Liver (tissue), 9 donors: ENCODE data around the gene ARHGAP8. TPM values are rescaled to one million over a fixed set of nuclear protein-coding genes. Genes with fewer than 3 reads are reported as not detected.

ENCODE experiments used
- DNase-seq: peaks from one replicate; pipeline ENCODE4 v3.0.0-alpha.2; 2017; ENCODE audit warnings: low spot score
- H3K27ac ChIP-seq, 2 donors: one replicate each; pipeline ENCODE4 v1.7.0; 2013; ENCODE audit warnings: inconsistent platforms in 2 of 2, low read length in 2 of 2, control low read depth in 1 of 2, low read depth in 1 of 2, mild to moderate bottlenecking in 1 of 2
- H3K27me3 ChIP-seq, 4 donors: one replicate each; pipeline versions ENCODE4 v1.6.1 to v1.7.0; 2013; ENCODE audit warnings: low read length in 3 of 4, inconsistent platforms in 1 of 4, mild to moderate bottlenecking in 1 of 4, moderate library complexity in 1 of 4; ENCODE audit not compliant: control insufficient read depth in 4 of 4, insufficient read depth in 4 of 4
- H3K36me3 ChIP-seq, 4 donors: one replicate each; pipeline versions ENCODE4 v1.6.1 to v1.7.0; 2013; ENCODE audit warnings: low read length in 3 of 4, mild to moderate bottlenecking in 3 of 4, low read depth in 1 of 4, moderate library complexity in 1 of 4; ENCODE audit not compliant: control insufficient read depth in 4 of 4, insufficient read depth in 3 of 4
- H3K4me1 ChIP-seq, 4 donors: one replicate each; pipeline versions ENCODE4 v1.6.1 to v1.7.0; 2013; ENCODE audit warnings: low read length in 3 of 4, mild to moderate bottlenecking in 3 of 4, moderate library complexity in 1 of 4; ENCODE audit not compliant: control insufficient read depth in 4 of 4, insufficient read depth in 4 of 4
- H3K4me3 ChIP-seq, 3 donors: one replicate each; pipeline versions ENCODE4 v1.6.1 to v1.7.0; 2013; ENCODE audit warnings: low read length in 3 of 3, control low read depth in 1 of 3, low read depth in 1 of 3, mild to moderate bottlenecking in 1 of 3
- H3K9ac ChIP-seq, 2 donors: one replicate each; pipeline ENCODE4 v1.7.0; 2013; ENCODE audit warnings: low read length in 2 of 2, mild to moderate bottlenecking in 2 of 2, moderate library complexity in 2 of 2, control low read depth in 1 of 2, low read depth in 1 of 2
- H3K9me3 ChIP-seq, 4 donors: one replicate each; pipeline versions ENCODE4 v1.6.1 to v1.7.0; 2013; ENCODE audit warnings: low read length in 3 of 4; ENCODE audit not compliant: control insufficient read depth in 4 of 4
- CTCF ChIP-seq: fragments of 150-350 bp; IDR thresholded peaks from 2 replicates; pipeline ENCODE4 v1.5.1; 2017; ENCODE audit warnings: improper control_type of control experiment, low read depth, low read length; ENCODE audit not compliant: missing input control
- EGR1 ChIP-seq, 2 donors: IDR thresholded peaks; 2 replicates each; pipeline ENCODE4 v1.6.1; 2016 to 2018; ENCODE audit warnings: antibody characterized with exemption in 2 of 2, low read depth in 2 of 2
- FOXA1 ChIP-seq: IDR thresholded peaks from 2 replicates; pipeline ENCODE4 v1.6.1; 2016; ENCODE audit warnings: antibody characterized with exemption
- FOXA2 ChIP-seq: IDR thresholded peaks from 2 replicates; pipeline ENCODE4 v1.6.1; 2016; ENCODE audit warnings: antibody characterized with exemption
- GABPA ChIP-seq, 2 donors: IDR thresholded peaks in 1 of 2; conservative IDR thresholded peaks in 1 of 2; 2 replicates each; pipeline ENCODE4 v1.6.1; 2016; ENCODE audit warnings: antibody characterized with exemption in 2 of 2, mild to moderate bottlenecking in 1 of 2, moderate library complexity in 1 of 2
- HNF4A ChIP-seq, 2 donors: conservative IDR thresholded peaks; 2 replicates each; pipeline ENCODE4 v1.6.1; 2016; ENCODE audit warnings: antibody characterized with exemption in 2 of 2, mild to moderate bottlenecking in 2 of 2
- HNF4G ChIP-seq: IDR thresholded peaks from 2 replicates; pipeline ENCODE4 v1.6.1; 2016; ENCODE audit warnings: antibody characterized with exemption
- JUND ChIP-seq, 2 donors: IDR thresholded peaks; 2 replicates each; pipeline ENCODE4 v1.6.1; 2016; ENCODE audit warnings: antibody characterized with exemption in 2 of 2
- NR2F2 ChIP-seq: IDR thresholded peaks from 2 replicates; pipeline ENCODE4 v1.6.1; 2016; ENCODE audit warnings: antibody characterized with exemption
- RAD21 ChIP-seq, 2 donors: IDR thresholded peaks; 2 replicates each; pipeline ENCODE4 v1.6.1; 2016; ENCODE audit warnings: antibody characterized with exemption in 2 of 2, mild to moderate bottlenecking in 2 of 2
- REST ChIP-seq: IDR thresholded peaks from 2 replicates; pipeline ENCODE4 v1.6.1; 2016; ENCODE audit warnings: antibody characterized with exemption, mild to moderate bottlenecking
- RXRA ChIP-seq, 2 donors: IDR thresholded peaks; 2 replicates each; pipeline ENCODE4 v1.6.1; 2017 to 2018; ENCODE audit warnings: antibody characterized with exemption in 2 of 2, mild to moderate bottlenecking in 1 of 2
- SP1 ChIP-seq: IDR thresholded peaks from 2 replicates; pipeline ENCODE4 v1.6.1; 2018; ENCODE audit warnings: antibody characterized with exemption, mild to moderate bottlenecking
- TAF1 ChIP-seq: conservative IDR thresholded peaks from 2 replicates; pipeline ENCODE4 v1.6.1; 2016; ENCODE audit warnings: antibody characterized with exemption, mild to moderate bottlenecking
- YY1 ChIP-seq: IDR thresholded peaks from 2 replicates; pipeline ENCODE4 v1.6.1; 2016; ENCODE audit warnings: antibody characterized with exemption, mild to moderate bottlenecking
- WGBS: extraction: QIAGEN DNeasy Blood & Tissue Kit; methylation state at CpG from one replicate; pipeline ENCODE4 v1.1.7; 2013; 5-methylcytosine and 5-hydroxymethylcytosine counted together
- polyA plus RNA-seq, 2 donors: library from polyadenylated mRNA; stranded (reverse) in 1 of 2; unstranded in 1 of 2; fragments of 200-250 nt in 1 of 2; fragments of >200 nt in 1 of 2; fragmentation: Nextera tagmentation in 1 of 2; extraction: Ambion mirVana in 1 of 2; gene quantifications; one replicate each; pipeline versions ENCODE4 v1.2.1 to v1.2.3, GENCODE V29; 2013 to 2015
- total RNA-seq, 2 donors: library from RNA; depleted of rRNA; stranded (reverse); fragments of >200 nt; gene quantifications; one replicate each; pipeline ENCODE4 v1.2.3, GENCODE V29; 2014
- TF ChIP-seq, protein P1 (sequence below): IDR thresholded peaks from 2 replicates; pipeline ENCODE4 v1.6.1; 2016; ENCODE audit warnings: antibody characterized with exemption
- TF ChIP-seq, protein P2 (sequence below): IDR thresholded peaks from 2 replicates; pipeline ENCODE4 v1.6.1; 2016; ENCODE audit warnings: antibody characterized with exemption
- TF ChIP-seq, protein P3 (sequence below): IDR thresholded peaks from 2 replicates; pipeline ENCODE4 v1.6.1; 2016; ENCODE audit warnings: antibody characterized with exemption
- donor health status: healthy.
- donor health status: healthy.
- donor health status: healthy.
- donor health status: healthy.
- donor health status: healthy.

The ARHGAP8 gene
- total and polyA plus RNA-seq, 4 donors, result 0.58 to 1.8 (median 1.1) TPM

GRCh38 chr22:44707178-44707577 lies 45.2 kb upstream of the ARHGAP8 start:
- H3K4me1 ChIP-seq, result peaks cover 11 to 39% (median 25%) of the 10 kb centered on the region in 4 donors
- H3K27me3 ChIP-seq, result no peaks in the 10 kb centered on the region
- no peak overlapping the region for H3K4me3 ChIP-seq
- no peak for DNase-seq
- H3K27ac ChIP-seq, result no peak overlapping the region
- TF ChIP-seq CTCF, result no peak
- no peak for TF ChIP-seq RAD21 (IDR thresholded peaks at IDR 0.05)
- TF ChIP-seq JUND (IDR thresholded peaks at IDR 0.05), result no peak
- TF ChIP-seq, protein P1, sequence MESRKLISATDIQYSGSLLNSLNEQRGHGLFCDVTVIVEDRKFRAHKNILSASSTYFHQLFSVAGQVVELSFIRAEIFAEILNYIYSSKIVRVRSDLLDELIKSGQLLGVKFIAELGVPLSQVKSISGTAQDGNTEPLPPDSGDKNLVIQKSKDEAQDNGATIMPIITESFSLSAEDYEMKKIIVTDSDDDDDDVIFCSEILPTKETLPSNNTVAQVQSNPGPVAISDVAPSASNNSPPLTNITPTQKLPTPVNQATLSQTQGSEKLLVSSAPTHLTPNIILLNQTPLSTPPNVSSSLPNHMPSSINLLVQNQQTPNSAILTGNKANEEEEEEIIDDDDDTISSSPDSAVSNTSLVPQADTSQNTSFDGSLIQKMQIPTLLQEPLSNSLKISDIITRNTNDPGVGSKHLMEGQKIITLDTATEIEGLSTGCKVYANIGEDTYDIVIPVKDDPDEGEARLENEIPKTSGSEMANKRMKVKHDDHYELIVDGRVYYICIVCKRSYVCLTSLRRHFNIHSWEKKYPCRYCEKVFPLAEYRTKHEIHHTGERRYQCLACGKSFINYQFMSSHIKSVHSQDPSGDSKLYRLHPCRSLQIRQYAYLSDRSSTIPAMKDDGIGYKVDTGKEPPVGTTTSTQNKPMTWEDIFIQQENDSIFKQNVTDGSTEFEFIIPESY, result no peak
- no peak for TF ChIP-seq FOXA2
- no peak for TF ChIP-seq NR2F2
- no peak for TF ChIP-seq HNF4A (conservative IDR thresholded peaks at IDR 0.05)
- no peak for TF ChIP-seq RXRA (IDR thresholded peaks at IDR 0.05)
- TF ChIP-seq, protein P2, sequence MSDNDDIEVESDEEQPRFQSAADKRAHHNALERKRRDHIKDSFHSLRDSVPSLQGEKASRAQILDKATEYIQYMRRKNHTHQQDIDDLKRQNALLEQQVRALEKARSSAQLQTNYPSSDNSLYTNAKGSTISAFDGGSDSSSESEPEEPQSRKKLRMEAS, result no peak
- TF ChIP-seq FOXA1, result no peak
- no peak for TF ChIP-seq EGR1 (IDR thresholded peaks at IDR 0.05; ENCODE audit: low read depth in 2 of 2)
- no peak for TF ChIP-seq YY1
- no peak for TF ChIP-seq GABPA (IDR thresholded peaks at IDR 0.05 in 1 of 2, conservative IDR thresholded peaks at IDR 0.05 in 1 of 2)
- no peak for TF ChIP-seq REST
- no peak for TF ChIP-seq TAF1
- no peak for TF ChIP-seq HNF4G
- TF ChIP-seq, protein P3, sequence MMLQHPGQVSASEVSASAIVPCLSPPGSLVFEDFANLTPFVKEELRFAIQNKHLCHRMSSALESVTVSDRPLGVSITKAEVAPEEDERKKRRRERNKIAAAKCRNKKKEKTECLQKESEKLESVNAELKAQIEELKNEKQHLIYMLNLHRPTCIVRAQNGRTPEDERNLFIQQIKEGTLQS, result no peak
- TF ChIP-seq SP1, result no peak
- 90% methylated on average over 10 of the region's 10 CpGs for WGBS
- H3K9me3 ChIP-seq, result no peaks in the 10 kb centered on the region
- H3K36me3 ChIP-seq, result peaks cover 0 to 2% (median 0%) of the 10 kb centered on the region in 4 donors
- H3K9ac ChIP-seq, result no peak overlapping the region
